Nephron progenitor cell (in vitro differentiated cells): ENCODE data around the gene ELMO3.

Source experiments
- DNase-seq: peaks from one replicate; pipeline ENCODE4 v3.0.0; 2021
- H3K27ac Mint-ChIP-seq: 2 replicates; pipeline ENCODE4 v1.8.0; 2021; ENCODE audit warnings: mild to moderate bottlenecking, moderate library complexity, mixed read lengths
- H3K27me3 Mint-ChIP-seq: 2 replicates; pipeline ENCODE4 v1.8.0; 2021; ENCODE audit warnings: mild to moderate bottlenecking, low read depth, mixed read lengths; ENCODE audit not compliant: poor library complexity
- H3K36me3 Mint-ChIP-seq: 2 replicates; pipeline ENCODE4 v1.8.0; 2021; ENCODE audit warnings: low read depth, mixed read lengths
- H3K4me1 Mint-ChIP-seq: 2 replicates; pipeline ENCODE4 v1.8.0; 2021; ENCODE audit warnings: mixed read lengths
- H3K4me3 Mint-ChIP-seq: 2 replicates; pipeline ENCODE4 v1.8.0; 2021; ENCODE audit warnings: mild to moderate bottlenecking, moderate library complexity, mixed read lengths
- H3K9me3 Mint-ChIP-seq: 2 replicates; pipeline ENCODE4 v1.8.0; 2021; ENCODE audit warnings: mild to moderate bottlenecking, moderate library complexity, mixed read lengths
- CTCF ChIP-seq: fragments of 200-600 bp; sonication (generic); IDR thresholded peaks from 2 replicates; pipeline ENCODE4 v1.5.0; 2021; ENCODE audit warnings: antibody characterized with exemption

Gene ELMO3

GRCh38 chr16:67195676-67196075 is 3.3 kb upstream of the ELMO3 start:
- Mint-ChIP-seq H3K4me1 (peaks cover 36% of the 10 kb centered on the region), H3K27ac (no peak overlapping the region), H3K36me3 (peaks cover 37% of the 10 kb centered on the region), H3K27me3 (peaks cover 22% of the 10 kb centered on the region), H3K9me3 (no peaks in the 10 kb centered on the region), H3K4me3 (no peak overlapping the region)
- DNase-seq = no peak
- no peak for TF ChIP-seq CTCF

- Mint-ChIP-seq H3K27me3 (peaks cover 19% of the 10 kb centered on the region), H3K9me3 (no peaks in the 10 kb centered on the region), H3K4me1 (peaks cover 28% of the 10 kb centered on the region), H3K36me3 (peaks cover 37% of the 10 kb centered on the region), H3K27ac (no peak overlapping the region), H3K4me3 (no peak overlapping the region)
- no peak for TF ChIP-seq CTCF
- DNase-seq = no peak
Measured at GRCh38 chr16:67196881-67197280, 2.0 kb upstream of the ELMO3 start.

- Mint-ChIP-seq H3K36me3 (peaks cover 37% of the 10 kb centered on the region), H3K27ac (no peak overlapping the region), H3K27me3 (peaks cover 19% of the 10 kb centered on the region), H3K4me1 (peaks cover 22% of the 10 kb centered on the region), H3K9me3 (no peaks in the 10 kb centered on the region), H3K4me3 (no peak overlapping the region)
- DNase-seq = no peak
- TF ChIP-seq CTCF = no peak
Measured at GRCh38 chr16:67197704-67198103, 1.2 kb upstream of the ELMO3 start.

- Mint-ChIP-seq H3K36me3 (peaks cover 37% of the 10 kb centered on the region), H3K4me1 (peaks cover 17% of the 10 kb centered on the region), H3K27ac (no peak overlapping the region), H3K27me3 (peaks cover 16% of the 10 kb centered on the region), H3K9me3 (no peaks in the 10 kb centered on the region), H3K4me3 (no peak overlapping the region)
- no peak for TF ChIP-seq CTCF
- DNase-seq = no peak
Measured at GRCh38 chr16:67198238-67198734, 645 bp upstream of the ELMO3 start.

GRCh38 chr16:67199808-67200198 is 872 bp downstream of the ELMO3 start:
- Mint-ChIP-seq H3K4me3 (no peak overlapping the region), H3K4me1 (peaks cover 8% of the 10 kb centered on the region), H3K27ac (no peak overlapping the region), H3K27me3 (peaks cover 16% of the 10 kb centered on the region), H3K9me3 (no peaks in the 10 kb centered on the region), H3K36me3 (peaks cover 28% of the 10 kb centered on the region)
- DNase-seq = no peak
- no peak for TF ChIP-seq CTCF

- H3K4me3 Mint-ChIP-seq = no peak overlapping the region
Measured at GRCh38 chr16:67200491-67200890, 1.6 kb downstream of the ELMO3 start.

More at GRCh38 chr16:67200491-67200890, 1.6 kb downstream of the ELMO3 start:
- H3K9me3 Mint-ChIP-seq = no peaks in the 10 kb centered on the region
- TF ChIP-seq CTCF = no peak
- peaks cover 8% of the 10 kb centered on the region for H3K4me1 Mint-ChIP-seq
- H3K27me3 Mint-ChIP-seq = peaks cover 17% of the 10 kb centered on the region
- no peak for DNase-seq
- H3K36me3 Mint-ChIP-seq = peaks cover 22% of the 10 kb centered on the region
- no peak overlapping the region for H3K27ac Mint-ChIP-seq
